HG02870 (cell line): Measurements from ENCODE around the gene EFCAB3.
"Not testable (repeated sequence)": the region's sequence is repeated elsewhere in the genome, so short reads cannot be mapped to it uniquely, and the experiment has no call there.

Experiments
- ATAC-seq: cut with Tn5 transposase; IDR thresholded peaks from one replicate; pipeline ENCODE4 v1.9.1; 2021; ENCODE audit warnings: mild to moderate bottlenecking, moderate library complexity; ENCODE audit not compliant: unreplicated experiment

EFCAB3 gene

GRCh38 chr17:62380253-62380652 lies at the start of gene EFCAB3:
Gene EFCAB3, plus strand, starts transcription at chr17:62380553. Its CDS starts 2,427 bp downstream, at chr17:62382980.
- ATAC-seq: no peak

GRCh38 chr17:62336527-62336926 lies 43.8 kb upstream of the EFCAB3 start:
- no peak for ATAC-seq

- no peak for ATAC-seq
These were observed 36.5 kb upstream of the EFCAB3 start for GRCh38 chr17:62343764-62344270.

- no peak for ATAC-seq
These were observed 29.2 kb upstream of the EFCAB3 start for GRCh38 chr17:62351176-62351575.

- no peak for ATAC-seq
These were observed 14.2 kb upstream of the EFCAB3 start for GRCh38 chr17:62366191-62366590.

- no peak for ATAC-seq
These were observed 1.2 kb downstream of the EFCAB3 start for GRCh38 chr17:62381561-62381960.

GRCh38 chr17:62388856-62389255 lies 8.5 kb downstream of the EFCAB3 start:
- ATAC-seq: no peak

- ATAC-seq: no peak
These were observed 12.6 kb downstream of the EFCAB3 start for GRCh38 chr17:62392908-62393307.

GRCh38 chr17:62398891-62399290 lies 18.5 kb downstream of the EFCAB3 start:
- no peak for ATAC-seq

GRCh38 chr17:62405451-62405850 lies 25.1 kb downstream of the EFCAB3 start:
- ATAC-seq: no peak

GRCh38 chr17:62413090-62413489 lies 32.7 kb downstream of the EFCAB3 start:
- ATAC-seq: not testable (repeated sequence)

- peak; percentile 94 for ATAC-seq
These were observed 43.5 kb downstream of the EFCAB3 start, which contains the start of gene METTL2A for GRCh38 chr17:62423647-62424461. Gene METTL2A, plus strand, starts transcription at chr17:62423897. Its CDS starts 6 bp downstream, at chr17:62423903.

GRCh38 chr17:62426214-62426613 lies 45.9 kb downstream of the EFCAB3 start:
- ATAC-seq: not testable (repeated sequence)

GRCh38 chr17:62435251-62435650 lies 54.9 kb downstream of the EFCAB3 start:
- ATAC-seq: not testable (repeated sequence)

GRCh38 chr17:62441181-62441580 lies 60.8 kb downstream of the EFCAB3 start:
- not testable (repeated sequence) for ATAC-seq

GRCh38 chr17:62444063-62444462 lies 63.7 kb downstream of the EFCAB3 start:
- ATAC-seq: no peak

- not testable (repeated sequence) for ATAC-seq
These were observed 65.4 kb downstream of the EFCAB3 start for GRCh38 chr17:62445791-62446190.

GRCh38 chr17:62452195-62452594 lies 71.8 kb downstream of the EFCAB3 start:
- not testable (repeated sequence) for ATAC-seq

GRCh38 chr17:62453041-62453440 lies 72.7 kb downstream of the EFCAB3 start:
- not testable (repeated sequence) for ATAC-seq

GRCh38 chr17:62453656-62454055 lies 73.3 kb downstream of the EFCAB3 start:
- ATAC-seq: not testable (repeated sequence)

- ATAC-seq: peak; percentile 46
These were observed 73.8 kb downstream of the EFCAB3 start for GRCh38 chr17:62454111-62454510.

GRCh38 chr17:62456016-62456415 lies 75.7 kb downstream of the EFCAB3 start:
- ATAC-seq: no peak
